Uterus (tissue), 2 donors: ENCODE results near the gene FAM3B.

ENCODE experiments used
- CTCF ChIP-seq, 4 experiments: fragments of 200-600 bp in 2 of 4; fragments of 450-650 bp in 2 of 4; sonication (generic) in 2 of 4; IDR thresholded peaks; one replicate each; pipeline ENCODE4 v1.5.1; 2016 to 2019; ENCODE audit warnings: antibody characterized with exemption in 4 of 4, mild to moderate bottlenecking in 2 of 4, moderate library complexity in 1 of 4
- POLR2A ChIP-seq, 2 donors: fragments of 450-650 bp; IDR thresholded peaks; one replicate each; pipeline ENCODE4 v1.6.1; 2016; ENCODE audit warnings: antibody characterized with exemption in 2 of 2, mild to moderate bottlenecking in 1 of 2, moderate library complexity in 1 of 2

DNA sequence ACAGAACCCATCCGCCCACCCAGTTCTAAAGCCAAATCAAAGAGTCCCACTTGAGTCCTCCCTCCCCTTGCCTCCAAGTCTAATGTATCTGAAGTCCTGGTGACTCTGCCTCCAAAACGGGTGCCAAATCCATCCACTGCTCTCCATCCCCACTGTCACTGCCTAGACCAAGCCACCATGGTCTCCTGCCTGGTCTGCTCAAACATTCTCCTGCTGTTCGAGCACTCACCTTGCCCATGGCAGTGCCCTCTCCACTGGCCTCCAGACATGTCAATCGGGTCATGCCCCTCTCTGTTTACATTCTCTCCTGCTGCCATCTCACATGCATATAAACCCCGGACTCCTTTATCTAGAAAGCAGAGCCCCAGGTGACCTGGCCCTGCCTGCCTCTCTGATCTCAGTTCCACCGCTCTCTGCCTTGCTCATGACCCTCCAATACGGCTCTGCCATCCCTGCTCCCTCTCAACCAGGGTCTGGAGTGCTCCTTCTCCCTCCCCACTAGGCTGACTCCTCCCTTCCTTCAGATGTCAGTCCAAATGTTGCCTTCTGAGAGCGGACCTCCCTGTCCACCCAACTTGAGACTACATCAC, 77.4 kb downstream of the FAM3B start:
- TF ChIP-seq CTCF (IDR thresholded peaks at IDR 0.05), result no peak
- no peak for TF ChIP-seq POLR2A (IDR thresholded peaks at IDR 0.05)
